ENCODE measurements around the gene QRFP.

DNA sequence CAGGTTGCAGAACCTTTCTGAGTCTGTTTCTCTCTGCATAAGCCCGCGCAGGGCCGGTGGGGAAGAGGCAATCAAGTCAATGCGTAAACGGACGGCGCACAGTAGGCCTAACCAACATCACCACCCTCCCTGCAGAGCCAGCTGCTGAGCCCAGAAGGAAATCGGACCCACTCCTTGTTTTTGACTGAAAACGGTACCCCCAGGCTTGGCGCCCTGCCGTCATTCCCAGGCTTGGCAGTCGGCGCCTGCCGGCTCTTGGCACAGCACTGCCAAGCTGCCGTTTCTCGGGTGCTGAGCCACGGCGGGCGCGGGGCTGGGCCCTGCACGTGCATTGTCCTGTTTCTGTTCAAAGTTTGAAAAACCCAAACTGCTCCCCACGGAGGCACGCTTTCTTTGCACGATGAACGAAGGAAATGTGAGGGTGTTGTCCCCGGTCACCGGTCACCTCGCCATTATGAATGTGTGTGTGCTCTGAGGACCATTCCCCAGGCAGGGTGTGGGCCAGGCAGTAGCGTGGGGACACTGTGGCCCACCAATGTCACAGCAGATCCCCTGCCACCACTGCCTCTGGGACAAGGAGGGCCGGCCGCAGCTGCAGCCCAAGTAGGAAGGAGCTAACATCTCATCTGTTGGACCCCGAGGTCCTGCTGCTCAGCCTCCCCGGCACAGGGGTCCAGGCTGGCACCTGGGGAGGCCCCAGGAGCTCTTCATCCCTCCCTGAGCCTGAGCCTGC is 22.4 kb upstream of the QRFP start:
- TF ChIP-seq, protein P1, sequence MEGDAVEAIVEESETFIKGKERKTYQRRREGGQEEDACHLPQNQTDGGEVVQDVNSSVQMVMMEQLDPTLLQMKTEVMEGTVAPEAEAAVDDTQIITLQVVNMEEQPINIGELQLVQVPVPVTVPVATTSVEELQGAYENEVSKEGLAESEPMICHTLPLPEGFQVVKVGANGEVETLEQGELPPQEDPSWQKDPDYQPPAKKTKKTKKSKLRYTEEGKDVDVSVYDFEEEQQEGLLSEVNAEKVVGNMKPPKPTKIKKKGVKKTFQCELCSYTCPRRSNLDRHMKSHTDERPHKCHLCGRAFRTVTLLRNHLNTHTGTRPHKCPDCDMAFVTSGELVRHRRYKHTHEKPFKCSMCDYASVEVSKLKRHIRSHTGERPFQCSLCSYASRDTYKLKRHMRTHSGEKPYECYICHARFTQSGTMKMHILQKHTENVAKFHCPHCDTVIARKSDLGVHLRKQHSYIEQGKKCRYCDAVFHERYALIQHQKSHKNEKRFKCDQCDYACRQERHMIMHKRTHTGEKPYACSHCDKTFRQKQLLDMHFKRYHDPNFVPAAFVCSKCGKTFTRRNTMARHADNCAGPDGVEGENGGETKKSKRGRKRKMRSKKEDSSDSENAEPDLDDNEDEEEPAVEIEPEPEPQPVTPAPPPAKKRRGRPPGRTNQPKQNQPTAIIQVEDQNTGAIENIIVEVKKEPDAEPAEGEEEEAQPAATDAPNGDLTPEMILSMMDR (IDR thresholded peaks at IDR 0.05 in 2 of 3, conservative IDR thresholded peaks at IDR 0.05 in 1 of 3; ENCODE audit: borderline replicate concordance in 1 of 3, insufficient read depth in 1 of 3, low read depth in 2 of 3, low read length in 2 of 3): no peak
- no peak for TF ChIP-seq POLR2A (IDR thresholded peaks at IDR 0.05; ENCODE audit: borderline replicate concordance, extremely low read depth, insufficient read depth, insufficient read length)
